Lung (tissue), 12 donors: ENCODE measurements around the gene SRPK2. TPM values are rescaled to one million over a fixed set of nuclear protein-coding genes. Genes with fewer than 3 reads are reported as not detected.

Experiments used
- ATAC-seq: fragments of 200-7000 bp; cut with Tn5 transposase; one replicate; pipeline ENCODE4 v1.9.1; 2020; ENCODE audit warnings: moderate number of reproducible peaks; ENCODE audit not compliant: insufficient read depth, low FRiP score
- DNase-seq, 3 donors: peaks; one replicate each; pipeline ENCODE4 v3.0.0-alpha.2; 2013 to 2017
- H3K27ac ChIP-seq, 2 donors: one replicate each; pipeline ENCODE4 v1.5.1; 2013; ENCODE audit warnings: mild to moderate bottlenecking in 2 of 2, moderate library complexity in 2 of 2, control low read depth in 1 of 2, inconsistent platforms in 1 of 2, low read depth in 1 of 2, low read length in 1 of 2
- H3K27me3 ChIP-seq, 3 donors: one replicate each; pipeline ENCODE4 v1.5.1; 2013; ENCODE audit warnings: low read length in 2 of 3; ENCODE audit not compliant: control insufficient read depth in 3 of 3, insufficient read depth in 3 of 3
- H3K36me3 ChIP-seq, 4 donors: one replicate each; pipeline ENCODE4 v1.5.1; 2013; ENCODE audit warnings: low read length in 4 of 4, mild to moderate bottlenecking in 1 of 4, moderate library complexity in 1 of 4; ENCODE audit not compliant: control insufficient read depth in 4 of 4, insufficient read depth in 4 of 4
- H3K4me1 ChIP-seq, 5 donors: one replicate each; pipeline ENCODE4 v1.5.1; 2013; ENCODE audit warnings: low read length in 5 of 5, mild to moderate bottlenecking in 2 of 5, moderate library complexity in 1 of 5; ENCODE audit not compliant: control insufficient read depth in 5 of 5, insufficient read depth in 5 of 5
- H3K4me3 ChIP-seq: one replicate; pipeline ENCODE4 v1.5.1; 2013; ENCODE audit warnings: mild to moderate bottlenecking, control low read depth, moderate library complexity
- H3K9ac ChIP-seq, 2 donors: one replicate each; pipeline ENCODE4 v1.5.1; 2013; ENCODE audit warnings: low read length in 2 of 2, control low read depth in 1 of 2; ENCODE audit not compliant: insufficient read depth in 1 of 2
- H3K9me3 ChIP-seq, 4 donors: one replicate each; pipeline ENCODE4 v1.5.1; 2013; ENCODE audit warnings: low read length in 3 of 4, mild to moderate bottlenecking in 1 of 4, moderate library complexity in 1 of 4; ENCODE audit not compliant: control insufficient read depth in 4 of 4, insufficient read depth in 3 of 4
- WGBS, 2 donors: extraction: QIAGEN DNeasy Blood & Tissue Kit; methylation state at CpG; one replicate each; pipeline ENCODE4 v1.1.7; 2013; 5-methylcytosine and 5-hydroxymethylcytosine counted together
- polyA plus RNA-seq, 2 donors: library from polyadenylated mRNA; stranded (reverse); fragments of 200-250 nt; gene quantifications; one replicate each; pipeline ENCODE4 v1.2.1, GENCODE V29; 2013
- total RNA-seq, 2 donors: library from RNA; depleted of rRNA in 1 of 2; stranded (reverse); fragments of >200 nt in 1 of 2; gene quantifications; one replicate each; pipeline ENCODE4 v1.2.1, GENCODE V29; 2014 to 2021
- TF ChIP-seq, protein P1 (sequence below): IDR thresholded peaks from 2 replicates; pipeline ENCODE4 v1.5.1; 2012; ENCODE audit warnings: mild to moderate bottlenecking; ENCODE audit errors: control extremely low read depth, extremely low read depth
- donor health status: control.
- donor health status: control.
- donor health status: Bipolar disorder and iron deficiency.
- donor health status: healthy.
- donor health status: DM: yes; HTN: yes; CAD: no.

The SRPK2 gene
- total and polyA plus RNA-seq, 4 donors = 10.8 to 71.2 (median 23.2) TPM

- WGBS, 2 donors = 69 to 86% methylated on average over 3 of the region's 3 CpGs
Observed at GRCh38 chr7:105289704-105290103, 99.0 kb downstream of the SRPK2 start.

GRCh38 chr7:105286441-105286840, 102.3 kb downstream of the SRPK2 start:
- Histone ChIP-seq H3K4me3 (no peak overlapping the region), H3K27ac (no peak overlapping the region), H3K9ac (no peak overlapping the region), H3K4me1 (peaks cover 0 to 7% (median 0%) of the 10 kb centered on the region in 5 donors), H3K36me3 (no peaks in the 10 kb centered on the region), H3K27me3 (no peaks in the 10 kb centered on the region), H3K9me3 (no peaks in the 10 kb centered on the region)
- TF ChIP-seq, protein P1, sequence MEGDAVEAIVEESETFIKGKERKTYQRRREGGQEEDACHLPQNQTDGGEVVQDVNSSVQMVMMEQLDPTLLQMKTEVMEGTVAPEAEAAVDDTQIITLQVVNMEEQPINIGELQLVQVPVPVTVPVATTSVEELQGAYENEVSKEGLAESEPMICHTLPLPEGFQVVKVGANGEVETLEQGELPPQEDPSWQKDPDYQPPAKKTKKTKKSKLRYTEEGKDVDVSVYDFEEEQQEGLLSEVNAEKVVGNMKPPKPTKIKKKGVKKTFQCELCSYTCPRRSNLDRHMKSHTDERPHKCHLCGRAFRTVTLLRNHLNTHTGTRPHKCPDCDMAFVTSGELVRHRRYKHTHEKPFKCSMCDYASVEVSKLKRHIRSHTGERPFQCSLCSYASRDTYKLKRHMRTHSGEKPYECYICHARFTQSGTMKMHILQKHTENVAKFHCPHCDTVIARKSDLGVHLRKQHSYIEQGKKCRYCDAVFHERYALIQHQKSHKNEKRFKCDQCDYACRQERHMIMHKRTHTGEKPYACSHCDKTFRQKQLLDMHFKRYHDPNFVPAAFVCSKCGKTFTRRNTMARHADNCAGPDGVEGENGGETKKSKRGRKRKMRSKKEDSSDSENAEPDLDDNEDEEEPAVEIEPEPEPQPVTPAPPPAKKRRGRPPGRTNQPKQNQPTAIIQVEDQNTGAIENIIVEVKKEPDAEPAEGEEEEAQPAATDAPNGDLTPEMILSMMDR = no peak
- ATAC-seq (no peak), DNase-seq (no peak)
- 95 to 96% methylated on average over 3 of the region's 3 CpGs for WGBS, 2 donors

More at GRCh38 chr7:105289704-105290103, 99.0 kb downstream of the SRPK2 start:
- Histone ChIP-seq H3K27me3 (no peaks in the 10 kb centered on the region), H3K4me3 (no peak overlapping the region), H3K4me1 (peaks cover 0 to under 1% (median 0%) of the 10 kb centered on the region in 5 donors), H3K27ac (no peak overlapping the region), H3K9me3 (no peaks in the 10 kb centered on the region), H3K9ac (no peak overlapping the region), H3K36me3 (no peaks in the 10 kb centered on the region)
- no peak for DNase-seq
- TF ChIP-seq, protein P1 = no peak
- no peak for ATAC-seq

- DNase-seq (no peak), ATAC-seq (no peak)
- H3K4me1 ChIP-seq = peaks cover 0 to 7% (median 0%) of the 10 kb centered on the region in 5 donors
- 93 to 94% methylated on average over 12 of the region's 12 CpGs for WGBS, 2 donors
- H3K27ac ChIP-seq = no peak overlapping the region
- H3K9me3 ChIP-seq = no peaks in the 10 kb centered on the region
- H3K27me3 ChIP-seq = no peaks in the 10 kb centered on the region
- no peaks in the 10 kb centered on the region for H3K36me3 ChIP-seq
- TF ChIP-seq, protein P1 = no peak
- H3K4me3 ChIP-seq = no peak overlapping the region
- no peak overlapping the region for H3K9ac ChIP-seq
Observed at GRCh38 chr7:105285118-105285874, 103.4 kb downstream of the SRPK2 start.
